ENCODE data around the gene SUN5.
"Not testable (repeated sequence)": the region's sequence is repeated elsewhere in the genome, so short reads cannot be mapped to it uniquely, and the experiment has no call there.

The SUN5 gene

GRCh38 chr20:33004141-33004751 lies at the start of gene SUN5:
Gene SUN5 (minus strand): TSS chr20:33004433. CDS start chr20:33004340, 93 bp downstream.
- no peak for DNase-seq (ENCODE audit: low read depth in 2 of 2)

GRCh38 chr20:33053291-33054106 lies 49.3 kb upstream of the SUN5 start, which contains the start of gene BPIFB3:
Gene BPIFB3 (plus strand): TSS chr20:33053903. CDS start chr20:33055436, 1,533 bp downstream.
- no peak for DNase-seq (ENCODE audit: low read depth in 2 of 2)

GRCh38 chr20:33051333-33051732 lies 47.1 kb upstream of the SUN5 start:
- no peak for DNase-seq (ENCODE audit: low read depth in 2 of 2)

GRCh38 chr20:33046412-33046811 lies 42.2 kb upstream of the SUN5 start:
- no peak for DNase-seq (ENCODE audit: low read depth in 2 of 2)

- DNase-seq (ENCODE audit: low read depth in 2 of 2), result not testable (repeated sequence)
Observed at GRCh38 chr20:33045129-33045721, 41.0 kb upstream of the SUN5 start.

GRCh38 chr20:33043731-33044181 lies 39.5 kb upstream of the SUN5 start:
- no peak for DNase-seq (ENCODE audit: low read depth in 2 of 2)

GRCh38 chr20:33042983-33043730 lies 38.9 kb upstream of the SUN5 start:
- no peak for DNase-seq (ENCODE audit: low read depth in 2 of 2)

GRCh38 chr20:33042430-33042829 lies 38.2 kb upstream of the SUN5 start:
- DNase-seq (ENCODE audit: low read depth in 2 of 2), result no peak

GRCh38 chr20:33038243-33038642 lies 34.0 kb upstream of the SUN5 start:
- DNase-seq (ENCODE audit: low read depth in 2 of 2), result no peak

GRCh38 chr20:33037456-33037855 lies 33.2 kb upstream of the SUN5 start:
- no peak for DNase-seq (ENCODE audit: low read depth in 2 of 2)

- DNase-seq (ENCODE audit: low read depth in 2 of 2), result no peak
Observed at GRCh38 chr20:33034901-33035492, 30.8 kb upstream of the SUN5 start.

- no peak for DNase-seq (ENCODE audit: low read depth in 2 of 2)
Observed at GRCh38 chr20:33034115-33034514, 29.9 kb upstream of the SUN5 start.

GRCh38 chr20:33033381-33033780 lies 29.1 kb upstream of the SUN5 start:
- no peak for DNase-seq (ENCODE audit: low read depth in 2 of 2)

GRCh38 chr20:33032555-33032954 lies 28.3 kb upstream of the SUN5 start:
- no peak for DNase-seq (ENCODE audit: low read depth in 2 of 2)

GRCh38 chr20:33031531-33031930 lies 27.3 kb upstream of the SUN5 start, which contains the start of gene BPIFB6:
Gene BPIFB6 (plus strand): TSS chr20:33031648. CDS start chr20:33031648, 0 bp downstream.
- no peak for DNase-seq (ENCODE audit: low read depth in 2 of 2)

- no peak for DNase-seq (ENCODE audit: low read depth in 2 of 2)
Observed at GRCh38 chr20:33030569-33030968, 26.3 kb upstream of the SUN5 start.

GRCh38 chr20:33030076-33030475 lies 25.8 kb upstream of the SUN5 start:
- DNase-seq (ENCODE audit: low read depth in 2 of 2), result no peak

- DNase-seq (ENCODE audit: low read depth in 2 of 2), result no peak
Observed at GRCh38 chr20:33028875-33029274, 24.6 kb upstream of the SUN5 start.

- DNase-seq (ENCODE audit: low read depth in 2 of 2), result no peak
Observed at GRCh38 chr20:33027769-33028751, 23.8 kb upstream of the SUN5 start.

Data from stimulated activated CD8-positive, alpha-beta memory T cell treated with anti-CD3 and anti-CD28 coated beads, Interleukin-2, amount 100 ng/mL, for 1 hour (primary cell).